Mucosa of rectum (tissue), 2 donors: Measurements from ENCODE around the gene EEIG1.

Experiments
- H3K27ac ChIP-seq, 2 donors: one replicate each; pipeline ENCODE4 v1.7.0; 2013; ENCODE audit warnings: inconsistent platforms in 2 of 2, low read depth in 2 of 2, low read length in 2 of 2
- H3K27me3 ChIP-seq, 2 donors: one replicate each; pipeline ENCODE4 v1.7.0; 2013; ENCODE audit warnings: low read length in 2 of 2; ENCODE audit not compliant: control insufficient read depth in 2 of 2, insufficient read depth in 2 of 2
- H3K36me3 ChIP-seq, 2 donors: one replicate each; pipeline ENCODE4 v1.7.0; 2013; ENCODE audit warnings: low read length in 2 of 2; ENCODE audit not compliant: control insufficient read depth in 2 of 2, insufficient read depth in 2 of 2
- H3K4me1 ChIP-seq, 2 donors: one replicate each; pipeline ENCODE4 v1.7.0; 2013; ENCODE audit warnings: low read length in 2 of 2, mild to moderate bottlenecking in 1 of 2; ENCODE audit not compliant: control insufficient read depth in 2 of 2, insufficient read depth in 2 of 2
- H3K4me3 ChIP-seq, 2 donors: one replicate each; pipeline ENCODE4 v1.7.0; 2013; ENCODE audit warnings: low read length in 2 of 2
- H3K9ac ChIP-seq, 2 donors: one replicate each; pipeline ENCODE4 v1.7.0; 2013; ENCODE audit warnings: low read length in 2 of 2, low read depth in 1 of 2, mild to moderate bottlenecking in 1 of 2
- H3K9me3 ChIP-seq, 2 donors: one replicate each; pipeline ENCODE4 v1.7.0; 2013; ENCODE audit warnings: low read length in 2 of 2; ENCODE audit not compliant: control insufficient read depth in 2 of 2
- donor health status: healthy.
- donor health status: Normal muscosa, but diverticular disease.

Gene EEIG1

GRCh38 chr9:127975376-127976315, 5.1 kb downstream of the EEIG1 start:
- Histone ChIP-seq H3K9ac (peak overlapping the region; percentile 35 to 93), H3K27me3 (no peaks in the 10 kb centered on the region), H3K9me3 (no peaks in the 10 kb centered on the region), H3K27ac (peak overlapping the region; percentile 90 to 91), H3K4me1 (peaks cover 85 to 86% of the 10 kb centered on the region in 2 donors), H3K4me3 (peak overlapping the region in 1 of 2 donors; percentile 94), H3K36me3 (peaks cover 0 to 8% of the 10 kb centered on the region in 2 donors)

GRCh38 chr9:127974769-127975261, 6.0 kb downstream of the EEIG1 start:
- Histone ChIP-seq H3K36me3 (peaks cover 0 to 8% of the 10 kb centered on the region in 2 donors), H3K27me3 (no peaks in the 10 kb centered on the region), H3K4me1 (peaks cover 90 to 91% of the 10 kb centered on the region in 2 donors), H3K9ac (peak overlapping the region; percentile 24 to 67), H3K27ac (peak overlapping the region in 1 of 2 donors; percentile 90), H3K9me3 (no peaks in the 10 kb centered on the region), H3K4me3 (peak overlapping the region in 1 of 2 donors; percentile 20)

DNA sequence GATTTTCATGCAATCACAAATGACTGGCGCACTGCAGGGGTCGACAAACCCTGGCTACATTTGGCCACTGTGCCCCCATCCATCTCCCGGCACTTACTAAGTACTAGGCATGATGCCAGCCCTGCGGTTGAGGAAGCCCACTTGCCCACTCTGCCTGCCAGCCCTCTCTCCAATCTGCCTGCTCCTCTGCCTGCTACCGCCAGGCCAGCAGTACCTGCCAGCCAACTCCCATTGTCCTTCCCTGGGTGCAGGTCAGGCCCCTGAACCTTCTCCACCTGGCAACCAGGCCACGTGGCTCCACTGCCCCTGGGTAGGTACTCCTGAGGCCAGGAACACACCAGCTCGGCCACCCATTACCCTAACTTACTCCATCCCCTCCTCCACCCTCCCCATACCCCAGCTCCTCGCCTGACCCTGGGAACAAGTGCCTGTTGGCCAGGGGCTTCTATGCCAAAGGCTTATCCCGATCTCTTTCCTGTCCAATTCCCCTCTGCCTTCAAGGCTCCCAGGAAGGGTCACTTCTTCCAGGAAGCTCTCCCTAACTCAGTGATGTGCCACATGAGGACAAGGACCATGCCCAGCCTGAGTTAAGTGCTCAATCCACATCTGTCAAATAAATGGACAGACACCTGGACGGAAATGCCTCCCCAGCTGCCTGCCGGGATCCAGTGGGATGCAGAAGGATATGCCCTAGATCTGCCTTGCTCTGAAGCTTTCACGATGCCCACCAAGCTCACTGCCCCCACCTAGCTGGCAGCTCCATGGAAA, 6.6 kb downstream of the EEIG1 start:
- Histone ChIP-seq H3K9me3 (no peaks in the 10 kb centered on the region), H3K27ac (peak overlapping the region; percentile 10 to 90), H3K9ac (peak overlapping the region; percentile 24 to 67), H3K27me3 (no peaks in the 10 kb centered on the region), H3K4me3 (peak overlapping the region in 1 of 2 donors; percentile 50), H3K4me1 (peaks cover 93 to 94% of the 10 kb centered on the region in 2 donors), H3K36me3 (peaks cover 0 to 8% of the 10 kb centered on the region in 2 donors)

DNA sequence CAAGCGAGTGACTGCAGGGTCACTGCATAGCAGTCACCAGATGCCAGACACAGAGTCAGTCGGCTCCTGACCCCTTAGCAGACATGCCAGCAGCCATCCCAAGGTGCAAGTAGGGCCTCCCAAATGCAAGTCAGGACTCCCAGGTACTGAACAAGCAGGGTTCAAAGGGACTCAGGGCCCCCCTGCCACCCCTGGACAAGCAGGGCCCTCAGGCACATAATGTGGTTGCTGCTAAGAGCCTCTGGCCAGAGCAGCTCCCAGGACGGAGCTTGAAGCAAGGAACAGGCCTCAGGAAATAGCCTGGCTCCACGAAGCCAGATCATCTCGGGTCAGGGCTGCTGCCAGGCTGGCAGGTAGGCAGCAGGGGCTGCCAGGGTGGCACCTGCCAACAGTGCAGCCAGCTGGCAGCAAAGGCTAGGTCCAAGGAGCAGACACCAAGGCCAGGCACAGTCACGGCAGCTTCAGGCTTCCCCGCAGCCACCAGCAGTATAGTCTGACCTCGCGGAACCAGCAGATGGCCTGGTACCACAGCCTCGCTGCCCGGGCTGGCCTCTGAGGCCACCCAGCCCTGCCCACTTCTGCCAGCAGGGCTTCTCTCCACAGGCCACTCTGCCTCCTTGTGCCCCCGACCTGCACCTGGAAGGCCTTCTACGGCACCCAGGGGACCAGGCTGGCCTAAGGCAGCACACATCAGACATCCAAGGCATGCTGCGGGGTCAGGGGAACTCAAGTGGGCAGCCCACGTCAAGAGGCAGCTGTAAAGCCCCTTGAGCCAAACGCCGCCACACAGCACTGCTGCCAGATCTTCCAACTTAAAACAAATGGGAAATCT, 7.4 kb downstream of the EEIG1 start:
- Histone ChIP-seq H3K4me3 (peak overlapping the region in 1 of 2 donors; percentile 26), H3K27ac (peak overlapping the region; percentile 10 to 90), H3K4me1 (peaks cover 95 to 96% of the 10 kb centered on the region in 2 donors), H3K36me3 (peaks cover 0 to 8% of the 10 kb centered on the region in 2 donors), H3K9ac (peak overlapping the region; percentile 47 to 67), H3K27me3 (no peaks in the 10 kb centered on the region), H3K9me3 (no peaks in the 10 kb centered on the region)

- peak overlapping the region; percentile 28 to 67 for H3K9ac ChIP-seq
- peak overlapping the region in 1 of 2 donors; percentile 26 for H3K4me3 ChIP-seq
- peaks cover 0 to 8% of the 10 kb centered on the region in 2 donors for H3K36me3 ChIP-seq
- no peaks in the 10 kb centered on the region for H3K27me3 ChIP-seq
- H3K9me3 ChIP-seq = no peaks in the 10 kb centered on the region
- H3K27ac ChIP-seq = peak overlapping the region; percentile 35 to 90
- peaks cover 93 to 95% of the 10 kb centered on the region in 2 donors for H3K4me1 ChIP-seq
Observed at GRCh38 chr9:127972236-127972871, 8.4 kb downstream of the EEIG1 start.

DNA sequence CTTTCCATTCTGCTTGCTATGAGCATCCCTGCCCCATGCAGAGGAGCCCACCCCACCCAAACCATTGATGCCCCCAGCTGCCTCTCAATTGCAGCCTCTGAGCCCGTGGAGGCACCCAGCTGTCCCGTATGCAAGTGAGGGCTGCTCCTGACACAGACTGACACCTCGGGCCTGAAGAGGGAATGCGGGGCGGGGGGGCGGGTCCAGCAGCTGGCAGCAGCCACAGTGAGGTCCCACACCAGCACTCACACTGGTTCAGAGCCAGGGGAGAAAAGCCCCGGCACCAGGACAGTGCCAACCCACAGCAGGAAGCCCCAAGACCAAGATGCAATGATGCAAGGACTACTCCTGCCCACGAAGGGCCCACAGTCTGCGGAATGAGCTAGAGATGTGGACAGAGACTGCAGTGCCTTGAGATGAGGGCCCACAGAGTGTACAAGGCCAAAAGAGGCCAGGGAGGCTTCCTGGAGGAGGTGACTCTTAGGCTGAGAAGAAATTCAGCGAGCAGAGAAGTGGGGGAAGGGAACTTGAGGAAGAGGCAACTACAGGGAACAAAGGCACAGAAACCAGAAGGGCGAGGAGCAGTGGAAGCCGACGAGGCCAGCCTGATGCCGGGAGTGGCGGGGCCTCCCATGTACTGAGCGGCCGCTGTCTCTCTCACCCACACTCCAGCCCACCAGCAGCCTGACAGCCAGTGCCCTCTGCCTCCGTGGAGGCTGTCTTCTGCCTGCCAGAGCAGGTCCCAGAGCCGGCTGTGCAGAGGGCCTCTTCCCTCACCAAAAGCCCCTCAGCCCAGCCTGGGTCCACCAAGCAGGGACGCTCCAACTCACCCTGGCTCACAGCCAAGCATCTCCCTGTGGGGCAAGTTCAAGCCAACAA, 9.2 kb downstream of the EEIG1 start:
- peaks cover 94 to 95% of the 10 kb centered on the region in 2 donors for H3K4me1 ChIP-seq
- no peaks in the 10 kb centered on the region for H3K27me3 ChIP-seq
- H3K36me3 ChIP-seq = peaks cover 0 to 8% of the 10 kb centered on the region in 2 donors
- peak overlapping the region; percentile 9 to 56 for H3K9ac ChIP-seq
- peak overlapping the region in 1 of 2 donors; percentile 42 for H3K4me3 ChIP-seq
- peak overlapping the region; percentile 52 to 95 for H3K27ac ChIP-seq
- no peaks in the 10 kb centered on the region for H3K9me3 ChIP-seq

DNA sequence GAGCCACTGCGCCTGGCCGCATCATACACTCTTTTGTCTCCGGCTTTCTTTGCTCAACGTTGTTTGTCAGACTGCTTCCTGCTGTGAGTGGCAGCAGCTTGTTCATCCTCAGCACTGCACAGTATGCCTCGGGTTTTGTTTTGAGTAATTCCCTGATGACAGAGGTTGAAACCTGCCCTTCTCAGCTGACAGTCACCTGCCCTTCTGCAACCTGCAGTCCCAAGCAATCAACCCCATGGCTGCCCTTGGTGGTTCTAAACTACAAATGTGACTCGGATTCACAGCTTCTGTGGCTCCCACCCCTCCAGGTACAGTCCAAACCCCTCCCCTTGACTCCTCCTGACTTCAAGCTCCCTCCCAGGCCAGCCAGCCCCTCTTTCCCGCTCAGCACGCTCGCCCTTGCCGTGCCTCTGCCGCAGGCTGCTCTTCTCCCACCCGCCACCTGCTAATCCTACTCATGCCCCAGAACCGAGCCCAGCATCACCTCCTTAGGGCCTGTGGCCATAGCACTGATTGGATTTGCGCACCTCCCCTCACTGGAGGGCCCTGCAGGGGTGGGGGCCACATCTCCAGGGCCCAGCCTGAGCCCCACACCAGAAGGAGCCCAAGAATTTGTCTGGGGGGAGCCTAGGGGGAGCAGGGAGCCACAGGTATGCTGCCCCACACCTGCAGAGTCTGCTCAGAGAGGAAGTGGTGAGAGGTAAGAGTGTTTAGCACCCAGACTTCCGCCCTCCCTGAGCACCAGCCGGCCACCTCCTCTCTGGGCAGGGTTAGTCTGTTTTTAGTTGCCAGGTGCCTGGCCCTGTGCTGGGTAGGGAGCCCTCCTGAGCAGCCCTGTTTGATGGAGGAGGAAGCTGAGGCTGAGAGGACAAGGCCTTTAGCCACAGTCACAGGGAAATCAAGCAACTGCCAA, 10.1 kb downstream of the EEIG1 start:
- Histone ChIP-seq H3K4me3 (peak overlapping the region in 1 of 2 donors; percentile 42), H3K9ac (peak overlapping the region; percentile 9 to 56), H3K27ac (peak overlapping the region; percentile 52 to 95)

More for the DNA sequence above, 10.1 kb downstream of the EEIG1 start:
- H3K36me3 ChIP-seq = peaks cover 0 to 3% of the 10 kb centered on the region in 2 donors
- H3K9me3 ChIP-seq = no peaks in the 10 kb centered on the region
- H3K27me3 ChIP-seq = no peaks in the 10 kb centered on the region
- peaks cover 93 to 95% of the 10 kb centered on the region in 2 donors for H3K4me1 ChIP-seq
